Measurements from ENCODE around the gene FAHD1. TPM values are rescaled to one million over a fixed set of nuclear protein-coding genes. Genes with fewer than 3 reads are reported as not detected.

Gene FAHD1
- total RNA-seq, 2 donors from 2014 or later, result 14.4 to 17.5 TPM

DNA sequence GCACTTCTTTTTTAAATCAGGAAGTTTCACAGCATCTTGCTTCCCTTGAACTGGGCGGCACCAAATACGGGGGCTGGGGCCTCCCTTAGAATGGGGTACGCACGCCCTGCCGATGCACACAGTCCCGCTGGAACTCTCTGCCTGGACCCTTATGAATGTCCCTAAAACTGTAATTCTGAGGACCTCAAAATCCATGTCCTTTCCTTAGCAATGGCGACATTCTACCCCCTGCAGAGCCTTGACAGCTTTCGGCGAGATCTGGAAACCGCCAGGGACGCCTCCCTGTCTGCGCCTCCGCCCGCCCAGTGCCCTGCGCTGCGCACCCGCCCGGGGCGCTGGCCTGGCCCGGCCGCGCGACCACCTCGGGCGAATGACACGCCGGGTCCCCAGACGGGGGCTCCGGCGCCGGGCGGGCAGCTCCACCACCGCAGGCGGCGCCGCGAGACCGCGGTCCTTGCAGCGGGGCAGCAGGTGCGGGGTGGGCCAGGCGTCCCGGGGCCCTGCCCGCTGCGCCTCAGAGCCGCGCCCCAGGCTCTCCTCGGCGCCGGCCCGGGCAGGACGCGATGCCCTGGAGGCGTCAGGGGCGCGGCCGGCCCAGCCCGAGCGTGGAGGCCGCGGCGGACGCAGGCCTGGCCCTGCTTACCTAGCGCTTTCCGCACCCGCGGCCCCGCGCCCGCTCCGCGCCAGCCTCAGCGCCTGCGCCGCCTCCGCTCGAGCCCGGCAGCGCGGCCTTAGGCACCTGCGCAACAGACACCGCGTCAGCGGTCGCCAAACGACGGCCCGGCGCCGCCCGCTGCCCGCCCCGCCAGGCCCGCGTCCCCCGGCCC lies 929 bp upstream of the FAHD1 start:
- Histone ChIP-seq H3K36me3 (peaks cover 18% of the 10 kb centered on the region), H3K4me1 (ENCODE audit: control insufficient read depth in 1 of 2, low read depth in 2 of 2) (peaks cover 20 to 42% of the 10 kb centered on the region in 2 donors)
- DNase-seq (ENCODE audit: low spot score), result no peak

DNA sequence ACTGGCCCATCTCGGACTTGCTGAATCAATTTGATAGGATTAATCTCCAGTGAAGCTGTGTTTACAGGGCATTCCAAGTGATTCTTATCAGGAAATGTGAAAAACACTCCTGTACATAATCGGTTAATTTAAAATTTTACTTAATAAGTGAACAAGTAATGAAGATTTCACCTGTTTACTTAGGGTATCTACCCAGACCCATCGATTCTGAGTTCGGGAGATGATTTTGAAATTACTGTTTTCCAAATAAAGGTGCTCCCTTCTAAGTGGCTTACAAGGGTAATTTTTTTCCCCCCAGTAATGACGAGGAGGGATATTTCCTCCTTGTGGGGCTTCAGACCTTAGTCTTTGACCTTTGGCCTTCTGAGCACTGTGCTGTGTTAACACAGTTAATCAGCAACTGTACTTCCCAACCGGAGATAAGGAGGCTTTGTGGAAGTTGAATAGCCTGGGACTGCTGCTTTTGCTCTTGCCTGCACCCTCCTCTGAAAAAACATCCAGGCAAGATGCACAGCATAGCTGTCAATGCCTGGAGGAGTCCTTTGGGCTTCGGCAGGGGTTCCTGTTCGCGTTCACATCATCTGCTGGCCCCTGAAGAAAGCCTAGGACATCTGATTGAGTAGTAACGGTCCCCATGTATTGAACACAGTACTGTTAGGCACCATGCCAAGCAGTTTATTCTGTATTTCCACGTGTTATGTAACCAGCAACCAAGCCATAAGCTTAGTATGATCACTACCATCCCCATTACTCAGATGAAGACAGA lies 1.8 kb downstream of the FAHD1 start:
- TF ChIP-seq, protein P1, sequence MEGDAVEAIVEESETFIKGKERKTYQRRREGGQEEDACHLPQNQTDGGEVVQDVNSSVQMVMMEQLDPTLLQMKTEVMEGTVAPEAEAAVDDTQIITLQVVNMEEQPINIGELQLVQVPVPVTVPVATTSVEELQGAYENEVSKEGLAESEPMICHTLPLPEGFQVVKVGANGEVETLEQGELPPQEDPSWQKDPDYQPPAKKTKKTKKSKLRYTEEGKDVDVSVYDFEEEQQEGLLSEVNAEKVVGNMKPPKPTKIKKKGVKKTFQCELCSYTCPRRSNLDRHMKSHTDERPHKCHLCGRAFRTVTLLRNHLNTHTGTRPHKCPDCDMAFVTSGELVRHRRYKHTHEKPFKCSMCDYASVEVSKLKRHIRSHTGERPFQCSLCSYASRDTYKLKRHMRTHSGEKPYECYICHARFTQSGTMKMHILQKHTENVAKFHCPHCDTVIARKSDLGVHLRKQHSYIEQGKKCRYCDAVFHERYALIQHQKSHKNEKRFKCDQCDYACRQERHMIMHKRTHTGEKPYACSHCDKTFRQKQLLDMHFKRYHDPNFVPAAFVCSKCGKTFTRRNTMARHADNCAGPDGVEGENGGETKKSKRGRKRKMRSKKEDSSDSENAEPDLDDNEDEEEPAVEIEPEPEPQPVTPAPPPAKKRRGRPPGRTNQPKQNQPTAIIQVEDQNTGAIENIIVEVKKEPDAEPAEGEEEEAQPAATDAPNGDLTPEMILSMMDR (IDR thresholded peaks at IDR 0.05), result no peak
- ATAC-seq (ENCODE audit: insufficient number of reproducible peaks, low FRiP score, low read depth), result no peak
- no peaks in the 10 kb centered on the region for H3K27me3 ChIP-seq (replicated peaks; ENCODE audit: insufficient read depth)
- no peaks in the 10 kb centered on the region for H3K9me3 ChIP-seq
- H3K27ac ChIP-seq, result no peak overlapping the region
- H3K4me3 ChIP-seq, result no peak overlapping the region
- DNase-seq (ENCODE audit: low spot score), result no peak
- peaks cover 3% of the 10 kb centered on the region for H3K36me3 ChIP-seq
- H3K4me1 ChIP-seq (ENCODE audit: control insufficient read depth in 1 of 2, low read depth in 2 of 2), result peaks cover 20 to 40% of the 10 kb centered on the region in 2 donors

More for the DNA sequence above, 929 bp upstream of the FAHD1 start:
- ATAC-seq (ENCODE audit: insufficient number of reproducible peaks, low FRiP score, low read depth), result peak; percentile 46
- Histone ChIP-seq H3K4me3 (peak overlapping the region; percentile 87), H3K27me3 (replicated peaks; ENCODE audit: insufficient read depth) (no peaks in the 10 kb centered on the region), H3K9me3 (no peaks in the 10 kb centered on the region), H3K27ac (peak overlapping the region; percentile 70 to 76)
- TF ChIP-seq, protein P1 (IDR thresholded peaks at IDR 0.05), result no peak

DNA sequence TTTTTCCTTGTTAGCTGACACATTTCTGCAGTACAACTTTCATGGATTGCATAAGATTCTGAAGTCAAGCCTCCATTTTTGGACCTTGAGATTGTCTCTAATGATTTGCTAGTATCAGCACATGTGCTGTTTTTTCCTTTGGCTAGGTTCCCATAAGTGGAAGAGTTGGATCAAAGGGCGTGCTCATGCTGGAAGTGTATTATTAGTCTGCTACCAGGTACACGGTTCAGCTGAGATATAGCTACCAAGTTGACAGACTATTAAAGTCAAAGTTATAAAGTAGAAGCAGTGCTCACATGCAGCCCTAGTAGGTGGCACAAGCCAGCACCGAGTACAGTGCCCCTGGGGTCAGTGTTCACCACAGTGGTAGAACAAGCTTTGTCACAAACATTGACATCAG lies 3.2 kb downstream of the FAHD1 start:
- Histone ChIP-seq H3K27me3 (replicated peaks; ENCODE audit: insufficient read depth) (no peaks in the 10 kb centered on the region), H3K4me1 (ENCODE audit: control insufficient read depth in 1 of 2, low read depth in 2 of 2) (peaks cover 18 to 26% of the 10 kb centered on the region in 2 donors), H3K27ac (no peak overlapping the region), H3K4me3 (no peak overlapping the region), H3K9me3 (no peaks in the 10 kb centered on the region), H3K36me3 (peaks cover 3% of the 10 kb centered on the region)
- DNase-seq (ENCODE audit: low spot score) (no peak), ATAC-seq (ENCODE audit: insufficient number of reproducible peaks, low FRiP score, low read depth) (no peak)
- TF ChIP-seq, protein P1 (IDR thresholded peaks at IDR 0.05), result no peak

DNA sequence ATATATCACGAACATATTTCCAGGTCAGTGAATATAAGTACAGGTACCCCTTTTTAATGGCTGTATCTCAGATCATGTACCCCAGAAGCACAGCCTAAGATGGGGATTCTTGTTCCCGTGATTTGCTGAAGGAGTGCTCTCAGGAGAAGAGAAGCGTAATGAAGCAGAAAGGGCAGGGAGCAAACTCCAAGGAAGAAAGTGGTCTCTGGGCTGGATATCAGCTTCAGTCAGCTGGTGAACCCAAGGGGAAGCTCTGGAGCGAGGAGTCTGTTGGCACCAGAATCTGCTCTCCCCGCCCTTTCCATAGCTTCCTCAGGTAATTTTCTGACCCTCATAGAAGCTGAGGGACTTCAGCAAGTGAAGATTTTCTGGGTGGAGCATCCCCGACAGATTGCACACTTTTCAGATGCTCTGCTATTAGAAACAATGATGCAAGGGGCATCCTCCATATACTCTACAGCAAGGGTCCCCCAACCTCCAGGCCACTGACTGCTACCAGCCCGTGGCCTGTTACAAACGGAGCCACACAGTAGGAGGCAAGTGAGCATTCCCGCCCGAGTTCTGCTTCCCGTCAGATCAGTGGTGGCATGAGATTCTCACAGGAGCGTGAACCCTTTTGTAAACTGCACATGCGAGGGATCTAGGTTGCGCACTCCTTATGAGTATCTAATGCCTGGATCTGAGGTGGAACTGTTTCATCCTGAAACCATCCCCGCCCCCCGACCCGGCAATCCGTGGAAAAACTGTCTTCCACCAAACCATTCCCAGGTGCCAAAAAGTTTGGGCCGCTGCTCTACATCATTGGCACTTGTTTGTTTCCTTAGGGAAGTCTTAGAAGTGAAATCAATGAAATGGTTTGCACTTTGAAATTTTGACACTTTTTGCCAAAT lies 4.4 kb downstream of the FAHD1 start:
- DNase-seq (ENCODE audit: low spot score) (no peak), ATAC-seq (ENCODE audit: insufficient number of reproducible peaks, low FRiP score, low read depth) (no peak)
- H3K27me3 ChIP-seq (replicated peaks; ENCODE audit: insufficient read depth), result no peaks in the 10 kb centered on the region
- no peaks in the 10 kb centered on the region for H3K9me3 ChIP-seq
- H3K27ac ChIP-seq, result no peak overlapping the region
- peaks cover 11 to 19% of the 10 kb centered on the region in 2 donors for H3K4me1 ChIP-seq (ENCODE audit: control insufficient read depth in 1 of 2, low read depth in 2 of 2)
- no peak overlapping the region for H3K4me3 ChIP-seq
- peaks cover 3% of the 10 kb centered on the region for H3K36me3 ChIP-seq
- TF ChIP-seq, protein P1 (IDR thresholded peaks at IDR 0.05), result no peak

Measured in thoracic aorta (tissue), 2 donors.